B cell (primary cell): ENCODE results near the gene CDH5. TPM values are rescaled to one million over a fixed set of nuclear protein-coding genes. Genes with fewer than 3 reads are reported as not detected.

ENCODE experiments used
- ATAC-seq: fragments of 200-7000 bp; cut with Tn5 transposase; one replicate; pipeline ENCODE4 v1.10.0; 2021; ENCODE audit warnings: low read depth, mild to moderate bottlenecking, moderate number of reproducible peaks, moderate library complexity
- CTCF ChIA-PET: fragments of 350-600 bp; sonication (Branson Sonifier 250); formaldehyde crosslinking; loops from one replicate; lab custom pipeline; 2021; ENCODE audit warnings: antibody characterized with exemption, inconsistent platforms; lab: Charles Lee
- POLR2A ChIA-PET: fragments of 350-600 bp; sonication (Branson Sonifier 250); formaldehyde crosslinking; loops from one replicate; lab custom pipeline; 2021; ENCODE audit warnings: antibody characterized with exemption; lab: Charles Lee
- DNase-seq: peaks from one replicate; pipeline ENCODE4 v3.0.0; 2013
- H2AFZ ChIP-seq: 2 replicates; pipeline ENCODE4 v1.6.1; 2012; ENCODE audit warnings: mild to moderate bottlenecking, low read depth, low read length; ENCODE audit not compliant: insufficient read depth, poor library complexity, severe bottlenecking
- H3K27ac ChIP-seq, 2 donors: 1 replicate in 1 of 2; 2 replicates in 1 of 2; pipeline ENCODE4 v1.5.1; 2012 to 2013; ENCODE audit warnings: low read length in 2 of 2, mild to moderate bottlenecking in 2 of 2, moderate library complexity in 1 of 2
- H3K27me3 ChIP-seq, 4 experiments: fragments of 200-600 bp in 1 of 4; sonication (generic) in 1 of 4; replicated peaks in 1 of 4; 1 replicate in 2 of 4; 2 replicates in 2 of 4; pipeline versions ENCODE4 v1.6.1 to v1.7.0; 2013 to 2016; ENCODE audit warnings: low read length in 3 of 4, mild to moderate bottlenecking in 2 of 4, mixed read lengths in 1 of 4, moderate library complexity in 1 of 4; ENCODE audit not compliant: insufficient read depth in 4 of 4, control insufficient read depth in 3 of 4; ENCODE audit errors: control extremely low read depth in 1 of 4
- H3K36me3 ChIP-seq, 2 experiments: replicated peaks in 1 of 2; 1 replicate in 1 of 2; 2 replicates in 1 of 2; pipeline versions ENCODE4 v1.6.1 to v1.7.1; 2013; ENCODE audit warnings: low read length in 1 of 2; ENCODE audit not compliant: insufficient read depth in 2 of 2, control insufficient read depth in 1 of 2; ENCODE audit errors: control extremely low read depth in 1 of 2, extremely low read depth in 1 of 2
- H3K4me1 ChIP-seq, 2 donors: fragments of 200-600 bp in 1 of 2; sonication (generic) in 1 of 2; 1 replicate in 1 of 2; 2 replicates in 1 of 2; pipeline versions ENCODE4 v1.5.1 to v1.6.1; 2013 to 2017; ENCODE audit warnings: low read length in 2 of 2; ENCODE audit not compliant: control insufficient read depth in 2 of 2, insufficient read depth in 2 of 2
- H3K4me2 ChIP-seq: replicated peaks from 2 replicates; pipeline ENCODE3; 2012; ENCODE audit warnings: mild to moderate bottlenecking, low read depth, low read length; ENCODE audit not compliant: poor library complexity, severe bottlenecking
- H3K4me3 ChIP-seq, 5 experiments: fragments of 200-600 bp in 1 of 5; sonication (generic) in 1 of 5; 1 replicate in 3 of 5; 2 replicates in 2 of 5; pipeline versions ENCODE4 v1.5.1 to v1.7.0; 2011 to 2016; ENCODE audit warnings: low read length in 4 of 5, mild to moderate bottlenecking in 4 of 5, low read depth in 2 of 5, control low read depth in 1 of 5, moderate library complexity in 1 of 5; ENCODE audit not compliant: insufficient read depth in 1 of 5; ENCODE audit errors: control extremely low read depth in 1 of 5, extremely low read depth in 1 of 5
- H3K79me2 ChIP-seq: fragments of 200-600 bp; sonication (generic); one replicate; pipeline ENCODE4 v1.6.0; 2016; ENCODE audit warnings: low read length; ENCODE audit not compliant: control insufficient read depth, insufficient read depth
- H3K9ac ChIP-seq: fragments of 200-600 bp; sonication (generic); 2 replicates; pipeline ENCODE4 v1.6.1; 2017; ENCODE audit warnings: mild to moderate bottlenecking, low read length, moderate library complexity
- H3K9me3 ChIP-seq, 3 donors: one replicate each; pipeline versions ENCODE4 v1.6.1 to v1.7.1; 2013; ENCODE audit warnings: low read length in 2 of 3; ENCODE audit not compliant: control insufficient read depth in 2 of 3, insufficient read depth in 1 of 3; ENCODE audit errors: control extremely low read depth in 1 of 3
- H4K20me1 ChIP-seq: 2 replicates; pipeline ENCODE4 v1.6.0; 2012; ENCODE audit warnings: mild to moderate bottlenecking, low read length; ENCODE audit not compliant: insufficient read depth, control insufficient read depth, poor library complexity, severe bottlenecking
- H3K27ac Mint-ChIP-seq: one replicate; pipeline ENCODE4 v1.8.0; 2021; ENCODE audit warnings: mixed read lengths
- H3K27me3 Mint-ChIP-seq: one replicate; pipeline ENCODE4 v1.8.0; 2021; ENCODE audit warnings: mixed read lengths
- H3K4me1 Mint-ChIP-seq: one replicate; pipeline ENCODE4 v1.8.0; 2021; ENCODE audit warnings: mixed read lengths
- H3K4me3 Mint-ChIP-seq: one replicate; pipeline ENCODE4 v1.8.0; 2021; ENCODE audit warnings: mixed read lengths
- H3K9me3 Mint-ChIP-seq: one replicate; pipeline ENCODE4 v1.8.0; 2022; ENCODE audit warnings: mixed read lengths; ENCODE audit not compliant: insufficient read depth
- EZH2 ChIP-seq: IDR thresholded peaks from 2 replicates; pipeline ENCODE4 v1.6.1; 2012; ENCODE audit warnings: borderline replicate concordance, low read depth, mild to moderate bottlenecking, moderate library complexity, low read length; ENCODE audit not compliant: insufficient read depth, poor library complexity, severe bottlenecking
- WGBS: methylation state at CpG from one replicate; pipeline ENCODE4 v1.1.5; 2013; ENCODE audit warnings: missing lambda C conversion rate; ENCODE audit not compliant: insufficient coverage; 5-methylcytosine and 5-hydroxymethylcytosine counted together
- intact Hi-C: fragments of 100-400 bp; cut with micrococcal nuclease; formaldehyde crosslinking; loops from one replicate; pipeline ENCODE4 v1.10.0; 2022
- polyA plus RNA-seq: library from polyadenylated mRNA; depleted of rRNA; stranded (reverse); fragments of >200 nt; gene quantifications from 2 replicates; pipeline ENCODE4 v1.2.3, GENCODE V29; 2012
- total RNA-seq, 2 donors: library from RNA; stranded (reverse); fragments of 120-200 nt in 1 of 2; gene quantifications; 1 replicate in 1 of 2; 2 replicates in 1 of 2; pipeline versions ENCODE4 v1.2.3 to v1.2.4, GENCODE V29; 2013 to 2022
- TF ChIP-seq, protein P1 (sequence below): fragments of 200-600 bp; IDR thresholded peaks from one replicate; pipeline ENCODE4 v1.8.0; 2022; ENCODE audit warnings: antibody characterized with exemption, mild to moderate bottlenecking

CDH5 gene
- total and polyA plus RNA-seq, 2 donors (not counting 1 experiment from before 2014, with no cell fraction given) = not detected

DNA sequence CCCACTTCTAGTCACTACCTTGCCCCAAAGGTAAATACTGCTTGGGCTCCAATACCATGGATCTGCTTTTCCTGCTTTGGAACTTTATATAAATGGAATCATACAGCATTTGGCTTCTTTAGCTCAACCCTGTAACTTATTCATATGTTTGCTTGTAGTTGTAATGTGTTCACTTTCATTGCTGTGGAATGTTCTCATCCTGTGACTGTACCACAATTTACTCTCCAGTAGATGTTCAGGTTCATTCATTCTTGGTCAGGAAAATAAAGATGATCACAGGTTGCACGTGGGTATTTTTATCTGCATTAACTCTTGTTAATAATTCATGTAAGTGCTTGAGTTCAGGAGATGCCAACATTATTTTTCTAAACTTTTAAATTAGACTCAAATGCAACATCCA lies 53.9 kb downstream of the CDH5 start:
- no peak overlapping the region for H3K4me3 ChIP-seq
- no peak overlapping the region for H2AFZ ChIP-seq
- peaks cover 0 to 8% (median 7%) of the 10 kb centered on the region in 3 donors for H3K9me3 ChIP-seq
- no peaks in the 10 kb centered on the region for H3K79me2 ChIP-seq
- ChIA-PET CTCF (no interaction called here), POLR2A (no interaction called here)
- H3K27me3 ChIP-seq = peaks cover 0 to 31% (median 7%) of the 10 kb centered on the region in 4 experiments
- no peak overlapping the region for H3K27ac Mint-ChIP-seq
- no peak for TF ChIP-seq EZH2
- TF ChIP-seq, protein P1, sequence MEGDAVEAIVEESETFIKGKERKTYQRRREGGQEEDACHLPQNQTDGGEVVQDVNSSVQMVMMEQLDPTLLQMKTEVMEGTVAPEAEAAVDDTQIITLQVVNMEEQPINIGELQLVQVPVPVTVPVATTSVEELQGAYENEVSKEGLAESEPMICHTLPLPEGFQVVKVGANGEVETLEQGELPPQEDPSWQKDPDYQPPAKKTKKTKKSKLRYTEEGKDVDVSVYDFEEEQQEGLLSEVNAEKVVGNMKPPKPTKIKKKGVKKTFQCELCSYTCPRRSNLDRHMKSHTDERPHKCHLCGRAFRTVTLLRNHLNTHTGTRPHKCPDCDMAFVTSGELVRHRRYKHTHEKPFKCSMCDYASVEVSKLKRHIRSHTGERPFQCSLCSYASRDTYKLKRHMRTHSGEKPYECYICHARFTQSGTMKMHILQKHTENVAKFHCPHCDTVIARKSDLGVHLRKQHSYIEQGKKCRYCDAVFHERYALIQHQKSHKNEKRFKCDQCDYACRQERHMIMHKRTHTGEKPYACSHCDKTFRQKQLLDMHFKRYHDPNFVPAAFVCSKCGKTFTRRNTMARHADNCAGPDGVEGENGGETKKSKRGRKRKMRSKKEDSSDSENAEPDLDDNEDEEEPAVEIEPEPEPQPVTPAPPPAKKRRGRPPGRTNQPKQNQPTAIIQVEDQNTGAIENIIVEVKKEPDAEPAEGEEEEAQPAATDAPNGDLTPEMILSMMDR = no peak
- peaks cover 2% of the 10 kb centered on the region for H3K9me3 Mint-ChIP-seq
- intact Hi-C loops = no loop called here
- no peak overlapping the region for H3K4me3 Mint-ChIP-seq
- H3K27ac ChIP-seq = no peak overlapping the region
- DNase-seq (no peak), ATAC-seq (no peak)
- peaks cover 20% of the 10 kb centered on the region for H3K4me1 Mint-ChIP-seq
- H3K27me3 Mint-ChIP-seq = peaks cover 46% of the 10 kb centered on the region
- no peak overlapping the region for H3K4me2 ChIP-seq
- H4K20me1 ChIP-seq = no peaks in the 10 kb centered on the region
- H3K36me3 ChIP-seq = no peaks in the 10 kb centered on the region
- H3K4me1 ChIP-seq = peaks cover 10 to 12% of the 10 kb centered on the region in 2 donors
- no CpG with 5 or more reads among the region's 1 CpG for WGBS
- H3K9ac ChIP-seq = no peak overlapping the region

DNA sequence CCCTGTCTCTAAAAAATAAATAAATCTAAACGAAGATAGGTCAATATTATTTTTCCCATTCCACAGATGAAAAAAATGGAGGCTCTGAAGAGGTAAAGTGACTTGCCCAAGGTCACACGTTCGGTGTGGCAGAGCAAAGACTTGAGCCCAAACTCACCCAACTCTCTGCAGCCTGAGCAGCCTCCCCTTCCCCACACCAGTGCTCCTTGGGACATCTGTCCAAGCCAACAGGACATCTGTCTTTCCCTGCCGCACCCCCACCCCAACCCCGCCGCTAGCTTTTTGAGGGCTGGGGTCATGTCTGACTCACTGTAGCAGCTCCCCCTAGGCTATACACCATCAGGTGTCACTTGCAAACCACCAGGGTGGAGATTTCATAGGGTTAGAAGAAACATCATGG lies 55.4 kb downstream of the CDH5 start:
- Histone ChIP-seq H3K79me2 (no peaks in the 10 kb centered on the region), H3K4me1 (peaks cover 15 to 20% of the 10 kb centered on the region in 2 donors), H3K9me3 (peaks cover 0 to 7% (median 5%) of the 10 kb centered on the region in 3 donors), H3K36me3 (no peaks in the 10 kb centered on the region), H3K4me3 (no peak overlapping the region), H3K4me2 (no peak overlapping the region), H3K27ac (no peak overlapping the region), H3K9ac (no peak overlapping the region), H4K20me1 (no peaks in the 10 kb centered on the region), H3K27me3 (peaks cover 0 to 42% (median 16%) of the 10 kb centered on the region in 4 experiments), H2AFZ (no peak overlapping the region)
- intact Hi-C loops = no loop called here
- Mint-ChIP-seq H3K4me1 (peaks cover 20% of the 10 kb centered on the region), H3K27ac (no peak overlapping the region), H3K4me3 (no peak overlapping the region), H3K9me3 (peaks cover 2% of the 10 kb centered on the region), H3K27me3 (peaks cover 54% of the 10 kb centered on the region)
- WGBS = 86% methylated on average over 2 of the region's 6 CpGs
- no peak for TF ChIP-seq EZH2
- TF ChIP-seq, protein P1 = no peak
- ATAC-seq (no peak), DNase-seq (no peak)
- CTCF ChIA-PET = no interaction called here
- POLR2A ChIA-PET = no interaction called here
